GM23338 (cell line): ENCODE results near the gene ZFHX3.

Source experiments
- EZH2 ChIP-seq: fragments of 200-600 bp; sonication (generic); IDR thresholded peaks from one replicate; pipeline ENCODE4 v1.8.0; 2017; ENCODE audit warnings: antibody characterized with exemption, mild to moderate bottlenecking, low read depth; ENCODE audit not compliant: unreplicated experiment
- EZH2phosphoT487 ChIP-seq: fragments of 200-600 bp; sonication (generic); IDR thresholded peaks from one replicate; pipeline ENCODE4 v1.8.1; 2018; ENCODE audit warnings: antibody characterized with exemption; ENCODE audit not compliant: unreplicated experiment
- JUNB ChIP-seq: IDR thresholded peaks from one replicate; pipeline ENCODE4 v1.6.1; 2016; ENCODE audit warnings: antibody characterized with exemption; ENCODE audit not compliant: unreplicated experiment
- POLR2AphosphoS5 ChIP-seq: IDR thresholded peaks from 2 replicates; pipeline ENCODE4 v1.6.1; 2016; ENCODE audit warnings: antibody characterized with exemption, low read depth
- TF ChIP-seq, protein P1 (sequence below), 2 experiments: fragments of 200-600 bp in 1 of 2; sonication (generic) in 1 of 2; conservative IDR thresholded peaks; 2 replicates each; pipeline versions ENCODE4 v1.5.1 to v1.6.1; 2016 to 2017; ENCODE audit warnings: antibody characterized with exemption in 2 of 2, low read depth in 2 of 2, mild to moderate bottlenecking in 2 of 2, moderate library complexity in 1 of 2
- TF ChIP-seq, protein P2 (sequence below): IDR thresholded peaks from one replicate; pipeline ENCODE4 v1.6.1; 2018; ENCODE audit warnings: antibody characterized with exemption; ENCODE audit not compliant: unreplicated experiment

DNA sequence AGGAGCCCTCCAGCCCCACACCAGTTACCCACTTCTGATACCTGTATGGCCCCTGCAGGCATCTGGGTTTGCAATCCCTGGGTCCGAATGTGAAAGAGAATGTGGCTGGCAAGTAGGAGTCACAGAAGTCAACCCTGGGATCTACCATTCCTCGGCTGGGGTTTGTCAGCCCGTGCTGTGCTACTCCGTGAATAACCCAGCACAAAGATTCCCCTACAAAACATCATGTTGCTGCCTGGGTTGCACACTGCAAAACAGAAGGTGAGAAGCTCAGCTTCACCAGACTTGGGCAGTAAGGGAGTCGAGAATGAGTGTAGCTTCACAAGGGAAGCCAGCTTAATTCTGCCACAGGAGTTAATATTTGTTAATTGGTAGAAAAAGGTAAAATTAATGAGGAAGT lies 137.1 kb downstream of the ZFHX3 start:
- TF ChIP-seq EZH2phosphoT487 (no peak), EZH2 (no peak), JUNB (no peak), POLR2AphosphoS5 (no peak)
- TF ChIP-seq, protein P1, sequence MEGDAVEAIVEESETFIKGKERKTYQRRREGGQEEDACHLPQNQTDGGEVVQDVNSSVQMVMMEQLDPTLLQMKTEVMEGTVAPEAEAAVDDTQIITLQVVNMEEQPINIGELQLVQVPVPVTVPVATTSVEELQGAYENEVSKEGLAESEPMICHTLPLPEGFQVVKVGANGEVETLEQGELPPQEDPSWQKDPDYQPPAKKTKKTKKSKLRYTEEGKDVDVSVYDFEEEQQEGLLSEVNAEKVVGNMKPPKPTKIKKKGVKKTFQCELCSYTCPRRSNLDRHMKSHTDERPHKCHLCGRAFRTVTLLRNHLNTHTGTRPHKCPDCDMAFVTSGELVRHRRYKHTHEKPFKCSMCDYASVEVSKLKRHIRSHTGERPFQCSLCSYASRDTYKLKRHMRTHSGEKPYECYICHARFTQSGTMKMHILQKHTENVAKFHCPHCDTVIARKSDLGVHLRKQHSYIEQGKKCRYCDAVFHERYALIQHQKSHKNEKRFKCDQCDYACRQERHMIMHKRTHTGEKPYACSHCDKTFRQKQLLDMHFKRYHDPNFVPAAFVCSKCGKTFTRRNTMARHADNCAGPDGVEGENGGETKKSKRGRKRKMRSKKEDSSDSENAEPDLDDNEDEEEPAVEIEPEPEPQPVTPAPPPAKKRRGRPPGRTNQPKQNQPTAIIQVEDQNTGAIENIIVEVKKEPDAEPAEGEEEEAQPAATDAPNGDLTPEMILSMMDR (conservative IDR thresholded peaks at IDR 0.05; ENCODE audit: low read depth in 2 of 2), result no peak
- TF ChIP-seq, protein P2, sequence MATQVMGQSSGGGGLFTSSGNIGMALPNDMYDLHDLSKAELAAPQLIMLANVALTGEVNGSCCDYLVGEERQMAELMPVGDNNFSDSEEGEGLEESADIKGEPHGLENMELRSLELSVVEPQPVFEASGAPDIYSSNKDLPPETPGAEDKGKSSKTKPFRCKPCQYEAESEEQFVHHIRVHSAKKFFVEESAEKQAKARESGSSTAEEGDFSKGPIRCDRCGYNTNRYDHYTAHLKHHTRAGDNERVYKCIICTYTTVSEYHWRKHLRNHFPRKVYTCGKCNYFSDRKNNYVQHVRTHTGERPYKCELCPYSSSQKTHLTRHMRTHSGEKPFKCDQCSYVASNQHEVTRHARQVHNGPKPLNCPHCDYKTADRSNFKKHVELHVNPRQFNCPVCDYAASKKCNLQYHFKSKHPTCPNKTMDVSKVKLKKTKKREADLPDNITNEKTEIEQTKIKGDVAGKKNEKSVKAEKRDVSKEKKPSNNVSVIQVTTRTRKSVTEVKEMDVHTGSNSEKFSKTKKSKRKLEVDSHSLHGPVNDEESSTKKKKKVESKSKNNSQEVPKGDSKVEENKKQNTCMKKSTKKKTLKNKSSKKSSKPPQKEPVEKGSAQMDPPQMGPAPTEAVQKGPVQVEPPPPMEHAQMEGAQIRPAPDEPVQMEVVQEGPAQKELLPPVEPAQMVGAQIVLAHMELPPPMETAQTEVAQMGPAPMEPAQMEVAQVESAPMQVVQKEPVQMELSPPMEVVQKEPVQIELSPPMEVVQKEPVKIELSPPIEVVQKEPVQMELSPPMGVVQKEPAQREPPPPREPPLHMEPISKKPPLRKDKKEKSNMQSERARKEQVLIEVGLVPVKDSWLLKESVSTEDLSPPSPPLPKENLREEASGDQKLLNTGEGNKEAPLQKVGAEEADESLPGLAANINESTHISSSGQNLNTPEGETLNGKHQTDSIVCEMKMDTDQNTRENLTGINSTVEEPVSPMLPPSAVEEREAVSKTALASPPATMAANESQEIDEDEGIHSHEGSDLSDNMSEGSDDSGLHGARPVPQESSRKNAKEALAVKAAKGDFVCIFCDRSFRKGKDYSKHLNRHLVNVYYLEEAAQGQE, result no peak
